GM21619 (cell line): ENCODE measurements around the gene GAB2.

Experiments
- ATAC-seq: cut with Tn5 transposase; IDR thresholded peaks from one replicate; pipeline ENCODE4 v1.9.1; 2021; ENCODE audit not compliant: unreplicated experiment

Gene GAB2

GRCh38 chr11:78210000-78210608 is 207.5 kb downstream of the GAB2 start:
- ATAC-seq: no peak

DNA sequence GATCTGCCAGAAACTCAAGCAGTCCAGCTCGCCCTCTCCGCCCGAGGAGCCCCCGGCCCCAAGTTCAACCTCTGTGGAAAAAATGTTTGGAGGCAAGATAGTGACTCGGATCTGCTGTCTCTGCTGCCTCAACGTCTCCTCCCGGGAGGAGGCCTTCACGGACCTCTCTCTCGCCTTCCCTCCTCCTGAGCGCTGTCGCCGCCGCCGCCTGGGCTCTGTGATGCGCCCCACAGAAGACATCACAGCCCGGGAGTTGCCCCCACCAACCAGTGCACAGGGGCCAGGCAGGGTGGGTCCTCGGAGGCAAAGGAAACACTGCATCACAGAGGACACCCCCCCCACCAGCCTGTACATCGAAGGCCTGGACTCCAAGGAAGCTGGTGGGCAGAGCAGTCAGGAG is 208.1 kb downstream of the GAB2 start:
- ATAC-seq: no peak

- ATAC-seq: no peak
Observed at GRCh38 chr11:78208257-78209165, 209.1 kb downstream of the GAB2 start.

GRCh38 chr11:78207532-78208256 is 209.9 kb downstream of the GAB2 start:
- ATAC-seq: no peak

DNA sequence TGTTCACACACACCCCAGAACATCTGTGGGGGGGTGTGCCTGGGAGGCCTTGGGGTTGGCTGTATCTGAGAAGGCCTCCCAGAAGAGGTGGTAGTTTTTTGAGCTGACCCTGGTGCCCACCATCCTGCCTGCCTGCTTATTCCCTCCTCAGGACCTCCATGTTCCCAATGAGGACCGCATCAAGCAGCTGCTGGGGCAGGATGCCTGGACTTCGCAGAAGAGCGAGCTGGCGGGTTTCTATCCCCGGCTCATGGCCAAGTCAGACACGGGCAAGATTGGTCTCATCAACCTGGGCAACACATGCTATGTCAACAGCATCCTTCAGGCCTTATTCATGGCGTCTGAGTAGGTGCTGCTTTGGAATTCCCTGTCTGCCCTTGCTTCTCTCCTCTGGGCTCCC is 211.9 kb downstream of the GAB2 start:
- ATAC-seq: no peak

- no peak for ATAC-seq
Observed at GRCh38 chr11:78205256-78205655, 212.4 kb downstream of the GAB2 start.

- no peak for ATAC-seq
Observed at GRCh38 chr11:78203184-78203583, 214.4 kb downstream of the GAB2 start.

DNA sequence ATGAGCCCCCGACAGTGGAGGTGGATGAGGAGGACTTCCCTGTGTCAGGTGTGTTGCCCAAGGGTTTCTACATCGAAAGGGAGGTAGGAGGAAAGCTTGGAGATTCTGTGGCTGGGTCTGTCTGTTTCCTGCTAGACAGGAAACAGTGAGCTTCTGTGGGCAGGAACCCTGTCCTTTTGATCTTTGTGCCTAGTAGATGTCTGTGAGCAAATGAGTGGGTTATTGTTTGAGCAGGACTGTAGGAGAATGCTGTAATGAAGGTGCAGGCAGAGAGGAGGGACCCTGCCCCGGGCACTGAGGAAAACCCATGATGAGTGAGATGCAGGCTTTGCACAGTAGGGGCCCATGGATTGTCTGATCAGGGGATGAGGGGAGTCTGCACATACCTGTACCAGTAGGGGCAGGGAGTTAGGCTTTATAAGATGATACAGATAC is 214.9 kb downstream of the GAB2 start:
- ATAC-seq: no peak

DNA sequence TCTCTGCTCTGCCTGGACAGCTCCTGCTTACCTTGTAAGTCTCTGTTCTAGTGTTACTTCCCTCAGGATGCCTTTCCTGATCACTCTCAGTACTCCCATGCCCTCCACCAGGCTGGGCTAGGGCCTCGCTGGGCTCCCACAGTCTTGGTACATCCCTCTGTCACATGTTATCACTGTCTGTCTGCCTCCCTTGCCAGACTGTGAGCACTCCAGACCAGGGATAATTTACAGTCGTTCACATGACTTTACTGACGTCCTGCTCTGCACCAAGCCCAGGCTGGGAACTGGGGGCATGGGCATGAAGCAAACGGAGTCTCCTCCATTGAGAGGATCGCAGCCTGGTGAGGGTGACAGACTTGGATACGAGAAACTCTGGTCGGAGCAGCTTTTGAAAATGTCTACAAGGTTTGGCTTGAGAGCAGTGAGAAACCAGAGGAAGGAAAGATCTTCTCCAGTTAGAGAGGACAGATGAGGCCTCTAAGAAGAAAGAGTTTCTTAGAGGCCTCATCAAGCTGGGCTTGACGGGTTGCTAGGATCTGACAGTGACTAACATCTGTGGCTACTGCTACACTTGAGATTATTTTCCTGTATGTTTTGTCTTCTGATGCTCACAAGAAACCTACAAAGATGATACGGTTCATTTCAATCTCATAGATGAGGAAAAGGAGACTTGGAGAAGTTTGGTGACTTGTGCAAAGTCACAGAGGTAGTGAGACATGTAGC is 216.4 kb downstream of the GAB2 start:
- ATAC-seq: no peak

GRCh38 chr11:78200553-78200952 is 217.1 kb downstream of the GAB2 start:
- ATAC-seq: no peak

DNA sequence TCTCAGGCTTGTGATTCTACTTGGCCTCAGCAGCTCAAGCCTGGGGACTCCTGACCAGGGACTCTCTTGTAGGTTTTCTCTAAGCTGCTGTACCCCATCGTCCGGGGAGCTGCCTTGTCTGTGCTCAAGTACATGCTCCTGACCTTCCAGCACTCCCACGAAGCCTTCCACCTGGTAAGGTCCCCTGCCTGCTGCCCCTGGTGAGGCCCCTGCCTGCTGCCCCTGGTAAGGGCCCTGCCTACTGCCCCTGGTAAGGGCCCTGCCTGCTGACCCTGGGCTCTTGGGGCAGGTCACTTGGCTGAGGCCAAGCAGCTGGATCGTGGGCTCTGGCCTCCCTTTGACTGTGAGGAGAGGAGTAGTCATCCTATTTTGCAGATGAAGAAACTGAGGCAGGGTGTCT is 217.6 kb downstream of the GAB2 start:
- ATAC-seq: no peak

DNA sequence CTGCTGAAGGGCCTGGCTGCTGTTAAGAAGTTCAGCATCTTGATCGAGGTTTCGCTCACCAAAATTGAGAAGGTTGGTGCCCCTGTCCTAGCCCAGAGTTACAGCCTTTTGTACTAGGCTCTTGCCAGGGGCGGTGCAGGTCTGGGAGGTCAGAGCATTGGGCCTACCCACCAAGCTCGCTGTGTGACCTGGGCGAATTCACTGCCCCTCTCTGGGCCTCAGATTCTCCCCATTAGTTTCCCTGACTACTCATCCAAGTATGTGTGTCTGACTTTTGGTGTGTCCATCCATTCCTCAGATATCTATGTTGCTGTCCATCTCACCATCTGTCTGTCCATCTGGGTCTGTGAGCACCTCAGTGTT is 218.0 kb downstream of the GAB2 start:
- ATAC-seq: no peak

DNA sequence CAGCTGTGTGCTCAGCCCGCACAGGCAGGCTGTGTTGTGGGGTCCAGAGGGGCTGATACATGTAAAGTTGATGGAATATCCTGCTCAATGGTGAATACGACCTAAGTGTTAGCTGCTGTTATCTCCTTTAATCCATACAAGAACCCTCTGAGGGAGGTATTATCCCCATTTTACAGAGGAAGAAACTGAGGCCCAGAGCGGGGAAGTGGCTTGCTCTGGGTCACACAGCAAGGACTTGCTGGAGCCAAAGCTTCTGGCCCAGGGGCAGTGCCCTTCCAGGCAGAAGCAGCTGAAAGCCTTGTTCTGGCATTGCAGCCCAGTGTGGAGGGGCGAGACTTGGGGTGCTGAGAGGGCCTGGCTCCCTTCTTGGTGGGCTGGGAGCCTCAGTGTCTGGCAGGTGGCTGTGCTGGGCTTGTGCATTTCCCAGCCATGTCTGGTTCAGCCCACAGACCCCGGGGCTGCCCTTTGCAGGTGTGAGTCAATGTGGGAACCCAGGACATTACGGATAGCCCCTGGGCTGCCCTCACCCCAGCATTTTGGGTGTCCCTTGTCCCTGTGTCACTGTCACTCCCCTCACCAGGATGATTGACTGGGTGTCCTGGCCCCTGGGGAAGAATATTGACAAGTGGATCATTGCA is 218.5 kb downstream of the GAB2 start:
- ATAC-seq: no peak

- no peak for ATAC-seq
Observed at GRCh38 chr11:78197816-78198215, 219.8 kb downstream of the GAB2 start.

DNA sequence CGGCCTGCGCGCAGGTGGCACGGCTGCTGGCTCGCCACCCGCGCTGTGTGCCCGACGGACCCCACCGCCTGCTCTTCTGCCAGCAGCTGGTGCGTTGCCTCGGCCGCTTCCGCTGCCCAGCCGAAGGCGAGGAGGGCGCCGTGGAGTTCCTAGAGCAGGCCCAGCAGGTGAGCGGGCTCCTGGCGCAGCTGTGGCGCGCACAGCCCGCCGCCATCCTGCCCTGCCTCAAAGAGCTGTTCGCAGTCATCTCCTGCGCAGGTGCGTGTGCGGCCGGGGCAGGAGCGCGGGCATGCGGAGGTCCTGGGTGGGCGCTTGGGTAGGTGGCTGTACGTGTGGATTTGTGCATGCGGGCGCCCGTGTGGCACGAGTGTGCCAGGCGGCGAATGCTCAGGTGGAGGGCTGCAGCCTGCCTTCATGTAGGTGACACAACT is 220.9 kb downstream of the GAB2 start:
- no peak for ATAC-seq

DNA sequence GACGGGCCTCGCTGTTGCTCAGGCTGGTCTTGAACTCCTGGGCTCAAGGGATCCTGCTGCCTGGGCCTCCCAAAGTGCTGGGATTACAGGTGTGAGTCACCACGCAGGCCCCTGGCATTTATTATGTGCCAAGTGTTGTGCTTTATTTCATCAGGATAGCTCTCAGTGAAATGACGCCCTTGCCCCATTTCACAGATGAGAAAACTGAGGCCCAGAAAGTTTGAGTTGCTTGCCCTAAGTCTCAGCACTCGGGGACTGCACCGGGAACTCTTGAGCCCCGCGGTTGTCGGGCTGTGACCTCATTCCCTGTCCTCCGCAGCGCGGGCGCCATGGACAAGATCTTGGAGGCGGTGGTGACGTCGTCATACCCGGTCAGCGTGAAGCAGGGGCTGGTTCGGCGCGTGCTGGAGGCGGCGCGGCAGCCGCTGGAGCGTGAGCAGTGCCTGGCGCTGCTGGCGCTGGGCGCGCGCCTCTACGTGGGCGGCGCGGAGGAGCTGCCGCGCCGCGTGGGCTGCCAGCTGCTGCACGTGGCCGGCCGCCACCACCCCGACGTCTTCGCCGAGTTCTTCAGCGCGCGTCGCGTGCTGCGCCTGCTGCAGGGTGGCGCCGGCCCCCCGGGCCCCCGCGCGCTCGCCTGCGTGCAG is 221.6 kb downstream of the GAB2 start:
- no peak for ATAC-seq

DNA sequence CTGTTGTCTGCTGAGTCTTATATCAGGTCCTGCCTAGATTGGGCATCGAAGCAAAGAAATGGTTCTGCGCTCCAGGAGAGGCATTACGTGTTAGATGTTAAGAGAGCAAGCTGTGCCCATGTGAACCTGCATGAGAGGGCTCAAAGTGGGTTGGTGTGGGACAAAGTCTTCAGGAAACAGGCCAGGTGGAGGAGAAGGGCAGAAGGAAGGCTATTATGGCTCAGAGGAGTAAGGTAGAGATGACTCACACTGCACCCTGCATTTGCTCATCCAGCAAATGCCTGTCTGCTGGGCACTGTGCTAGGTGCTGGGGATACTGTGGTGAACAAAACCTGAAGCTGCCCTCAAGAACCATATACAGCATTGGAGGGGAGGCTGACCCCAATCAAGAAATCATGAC is 223.1 kb downstream of the GAB2 start:
- ATAC-seq: no peak

GRCh38 chr11:78193806-78194205 is 223.8 kb downstream of the GAB2 start:
- no peak for ATAC-seq

- ATAC-seq: no peak
Observed at GRCh38 chr11:78192911-78193351, 224.7 kb downstream of the GAB2 start.

- ATAC-seq: no peak
Observed at GRCh38 chr11:78192223-78192719, 225.3 kb downstream of the GAB2 start.
